GM12878 (cell line): ENCODE measurements around the gene TRIM9. TPM values are rescaled to one million over a fixed set of nuclear protein-coding genes. Genes with fewer than 3 reads are reported as not detected.

Experiments used
- ATAC-seq: fragments of 200-7000 bp; cut with Tn5 transposase; 3 replicates; pipeline ENCODE4 v1.9.1; 2020; ENCODE audit warnings: mild to moderate bottlenecking, moderate library complexity
- BruUV-seq: library from RNA; stranded (reverse); fragments of 400-500 nt; replicated peaks from 2 replicates; lab custom pipeline; 2021; lab: Mats Ljungman, UMichigan
- CTCF ChIA-PET: fragments of 300-600 bp; sonication (Branson Sonifier 250); formaldehyde crosslinking; extraction: SDS; loops from one replicate; lab custom pipeline; 2021; ENCODE audit warnings: inconsistent platforms; lab: Yijun Ruan, JAX
- POLR2A ChIA-PET: fragments of 350-600 bp; formaldehyde crosslinking; extraction: SDS; loops from one replicate; lab custom pipeline; 2021; ENCODE audit warnings: inconsistent platforms; lab: Charles Lee
- RAD21 ChIA-PET: fragments of 300-600 bp; sonication (Branson Sonifier 250); formaldehyde crosslinking; loops from one replicate; lab custom pipeline; 2023; ENCODE audit warnings: antibody characterized with exemption; ENCODE audit not compliant: unreplicated experiment; lab: Charles Lee
- SMC1A ChIA-PET: fragments of 300-600 bp; sonication (Branson Sonifier 250); formaldehyde crosslinking; loops from one replicate; lab custom pipeline; 2023; ENCODE audit not compliant: unreplicated experiment, uncharacterized antibody; lab: Charles Lee
- DNase-seq: peaks from one replicate; pipeline ENCODE4 v3.0.0-alpha.2; 2011; ENCODE audit warnings: low read depth, low spot score
- FAIRE-seq: peaks from 3 replicates; lab custom pipeline; 2011; peaks lifted over from hg19 to GRCh38; lab: Jason Lieb, UNC
- H2AFZ ChIP-seq: 2 replicates; pipeline ENCODE4 v1.6.0; 2011; ENCODE audit warnings: low read depth, low read length, control low read depth; ENCODE audit not compliant: control insufficient read depth
- H3K27ac ChIP-seq: 2 replicates; pipeline ENCODE4 v1.5.1; 2011; ENCODE audit warnings: control low read depth; ENCODE audit not compliant: control insufficient read depth, insufficient read depth
- H3K27me3 ChIP-seq, 2 experiments: replicated peaks in 1 of 2; 2 replicates each; pipeline versions ENCODE4 v1.6.0 to v1.6.1; 2011; ENCODE audit warnings: low read length in 1 of 2; ENCODE audit not compliant: control insufficient read depth in 2 of 2, insufficient read depth in 2 of 2
- H3K36me3 ChIP-seq, 2 experiments: 2 replicates each; pipeline ENCODE4 v1.5.1; 2011; ENCODE audit warnings: low read length in 1 of 2; ENCODE audit not compliant: control insufficient read depth in 2 of 2, insufficient read depth in 2 of 2
- H3K4me1 ChIP-seq: 2 replicates; pipeline ENCODE4 v1.6.1; 2011; ENCODE audit warnings: mild to moderate bottlenecking, low read length, moderate library complexity, mixed read lengths; ENCODE audit not compliant: control insufficient read depth, insufficient read depth
- H3K4me2 ChIP-seq: 2 replicates; pipeline ENCODE4 v1.6.0; 2011; ENCODE audit warnings: control low read depth; ENCODE audit not compliant: control insufficient read depth, insufficient read depth
- H3K4me3 ChIP-seq: fragments of 200-600 bp; sonication (generic); 2 replicates; pipeline ENCODE4 v1.5.1; 2016
- H3K79me2 ChIP-seq: 2 replicates; pipeline ENCODE4 v1.6.0; 2011; ENCODE audit warnings: low read length; ENCODE audit not compliant: control insufficient read depth, insufficient read depth
- H3K9ac ChIP-seq: 2 replicates; pipeline ENCODE4 v1.8.0; 2011; ENCODE audit warnings: low read length, control low read depth, mixed read lengths; ENCODE audit not compliant: control insufficient read depth, insufficient read depth
- H3K9me3 ChIP-seq: replicated peaks from 3 replicates; pipeline ENCODE4 v1.5.1; 2011; ENCODE audit warnings: mild to moderate bottlenecking, low read length; ENCODE audit not compliant: control insufficient read depth, insufficient read depth
- H4K20me1 ChIP-seq: 2 replicates; pipeline ENCODE4 v1.6.0; 2011; ENCODE audit not compliant: control insufficient read depth, insufficient read depth
- ATF2 ChIP-seq: IDR thresholded peaks from 2 replicates; pipeline ENCODE4 v1.6.1; 2012; ENCODE audit warnings: low read length, inconsistent platforms
- BACH1 ChIP-seq: fragments of 450-650 bp; IDR thresholded peaks from 2 replicates; pipeline ENCODE4 v1.6.1; 2017; ENCODE audit warnings: mild to moderate bottlenecking, borderline replicate concordance
- BHLHE40 ChIP-seq, 2 experiments: fragments of 450-650 bp in 1 of 2; IDR thresholded peaks; 2 replicates each; pipeline ENCODE4 v1.6.1; 2011 to 2017; ENCODE audit warnings: low read depth in 2 of 2, borderline replicate concordance in 1 of 2, improper control_type of control experiment in 1 of 2, low read length in 1 of 2, mild to moderate bottlenecking in 1 of 2
- RELA ChIP-seq: fragments of 450-650 bp; IDR thresholded peaks from 2 replicates; pipeline ENCODE4 v1.8.0; 2014; ENCODE audit warnings: borderline replicate concordance; ENCODE audit not compliant: partially characterized antibody
- RUNX3 ChIP-seq: IDR thresholded peaks from 2 replicates; pipeline ENCODE4 v1.6.1; 2012; ENCODE audit warnings: low read length, inconsistent platforms
- YY1 ChIP-seq: IDR thresholded peaks from 2 replicates; pipeline ENCODE4 v1.6.1; 2011; ENCODE audit warnings: low read depth, mild to moderate bottlenecking, low read length
- ZNF384 ChIP-seq: IDR thresholded peaks from 2 replicates; pipeline ENCODE4 v1.6.1; 2012; ENCODE audit warnings: low read depth, mild to moderate bottlenecking, low read length, improper control_type of control experiment, borderline replicate concordance
- WGBS: methylation state at CpG from one replicate; pipeline ENCODE4 v1.1.6; 2016; ENCODE audit warnings: low lambda C conversion rate; ENCODE audit not compliant: insufficient replicate concordance, insufficient coverage; ENCODE audit errors: missing lambda C conversion rate; 5-methylcytosine and 5-hydroxymethylcytosine counted together
- in situ Hi-C: fragments of 300-500 bp; cut with MboI; formaldehyde crosslinking; loops from 9 replicates; pipeline ENCODE4 v1.14.3; 2018; ENCODE audit warnings: mixed read lengths
- intact Hi-C: fragments of 100-400 bp; cut with micrococcal nuclease; formaldehyde crosslinking; loops from one replicate; pipeline ENCODE4 v1.14.2; 2022; ENCODE audit not compliant: unreplicated experiment
- polyA plus RNA-seq, 11 experiments: library from polyadenylated mRNA; depleted of rRNA in 4 of 11; unstranded in 6 of 11; stranded (reverse) in 5 of 11; fragments of >200 nt; fragmentation: Nextera tagmentation in 4 of 11; fragmentation: Illumina TruSeq in 1 of 11; extraction: Ambion mirVana in 4 of 11; extraction: Trizol in 1 of 11; gene quantifications; 1 replicate in 1 of 11; 2 replicates in 10 of 11; pipeline versions ENCODE4 v1.2.1 to v1.2.3, GENCODE V29; 2011 to 2016; ENCODE audit warnings: inconsistent platforms in 2 of 11, missing spikeins in 2 of 11, low read depth in 1 of 11
- total RNA-seq, 4 experiments: library from RNA; depleted of rRNA in 3 of 4; stranded (reverse); fragments of >200 nt in 3 of 4; fragmentation: Illumina TruSeq in 1 of 4; extraction: Trizol in 1 of 4; gene quantifications; 2 replicates each; pipeline versions ENCODE4 v1.2.1 to v1.2.3, GENCODE V29; 2013 to 2021
- TF ChIP-seq, protein P1 (sequence below): IDR thresholded peaks from 2 replicates; pipeline ENCODE4 v1.6.1; 2012; ENCODE audit warnings: low read depth, low read length, improper control_type of control experiment
- TF ChIP-seq, protein P2 (sequence below): IDR thresholded peaks from 2 replicates; pipeline ENCODE4 v1.6.1; 2012; ENCODE audit warnings: low read depth, low read length, improper control_type of control experiment
- TF ChIP-seq, protein P3 (sequence below): IDR thresholded peaks from 2 replicates; pipeline ENCODE4 v1.6.1; 2011; ENCODE audit warnings: borderline replicate concordance, low read depth, mild to moderate bottlenecking, moderate library complexity, low read length; ENCODE audit not compliant: insufficient read depth, poor library complexity, severe bottlenecking

TRIM9 gene
- total and polyA plus RNA-seq, 10 of the 15 experiments (the other 5 are each of a cell fraction or from before 2014, with no cell fraction given): 0.04 to 0.18 (median 0.11) TPM; not detected in 2

GRCh38 chr14:51041108-51041531 lies 53.8 kb downstream of the TRIM9 start:
- intact Hi-C loops (no loop called here), in situ Hi-C loops (no loop called here)
- FAIRE-seq (no peak), ATAC-seq (no peak), DNase-seq (no peak)
- Histone ChIP-seq H2AFZ (no peak overlapping the region), H3K4me1 (no peaks in the 10 kb centered on the region), H4K20me1 (no peaks in the 10 kb centered on the region; the same call in 1 of the 2 replicates), H3K36me3 (no peaks in the 10 kb centered on the region), H3K4me3 (no peak overlapping the region), H3K9me3 (no peaks in the 10 kb centered on the region), H3K79me2 (no peaks in the 10 kb centered on the region), H3K4me2 (no peak overlapping the region), H3K27ac (no peak overlapping the region), H3K27me3 (no peaks in the 10 kb centered on the region), H3K9ac (no peak overlapping the region)
- 52% methylated on average over 5 of the region's 5 CpGs for WGBS
- no peak for TF ChIP-seq ZNF384
- no peak for TF ChIP-seq ATF2
- TF ChIP-seq RELA: no peak
- TF ChIP-seq, protein P1, sequence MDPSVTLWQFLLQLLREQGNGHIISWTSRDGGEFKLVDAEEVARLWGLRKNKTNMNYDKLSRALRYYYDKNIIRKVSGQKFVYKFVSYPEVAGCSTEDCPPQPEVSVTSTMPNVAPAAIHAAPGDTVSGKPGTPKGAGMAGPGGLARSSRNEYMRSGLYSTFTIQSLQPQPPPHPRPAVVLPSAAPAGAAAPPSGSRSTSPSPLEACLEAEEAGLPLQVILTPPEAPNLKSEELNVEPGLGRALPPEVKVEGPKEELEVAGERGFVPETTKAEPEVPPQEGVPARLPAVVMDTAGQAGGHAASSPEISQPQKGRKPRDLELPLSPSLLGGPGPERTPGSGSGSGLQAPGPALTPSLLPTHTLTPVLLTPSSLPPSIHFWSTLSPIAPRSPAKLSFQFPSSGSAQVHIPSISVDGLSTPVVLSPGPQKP: no peak
- no peak for TF ChIP-seq BHLHE40 (IDR thresholded peaks at IDR 0.05; ENCODE audit: borderline replicate concordance in 1 of 2, low read depth in 2 of 2, low read length in 1 of 2)
- TF ChIP-seq, protein P2, sequence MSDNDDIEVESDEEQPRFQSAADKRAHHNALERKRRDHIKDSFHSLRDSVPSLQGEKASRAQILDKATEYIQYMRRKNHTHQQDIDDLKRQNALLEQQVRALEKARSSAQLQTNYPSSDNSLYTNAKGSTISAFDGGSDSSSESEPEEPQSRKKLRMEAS: no peak
- no peak for TF ChIP-seq YY1
- no peak for TF ChIP-seq BACH1
- TF ChIP-seq, protein P3, sequence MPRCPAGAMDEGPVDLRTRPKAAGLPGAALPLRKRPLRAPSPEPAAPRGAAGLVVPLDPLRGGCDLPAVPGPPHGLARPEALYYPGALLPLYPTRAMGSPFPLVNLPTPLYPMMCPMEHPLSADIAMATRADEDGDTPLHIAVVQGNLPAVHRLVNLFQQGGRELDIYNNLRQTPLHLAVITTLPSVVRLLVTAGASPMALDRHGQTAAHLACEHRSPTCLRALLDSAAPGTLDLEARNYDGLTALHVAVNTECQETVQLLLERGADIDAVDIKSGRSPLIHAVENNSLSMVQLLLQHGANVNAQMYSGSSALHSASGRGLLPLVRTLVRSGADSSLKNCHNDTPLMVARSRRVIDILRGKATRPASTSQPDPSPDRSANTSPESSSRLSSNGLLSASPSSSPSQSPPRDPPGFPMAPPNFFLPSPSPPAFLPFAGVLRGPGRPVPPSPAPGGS: no peak
- TF ChIP-seq RUNX3: no peak
- CTCF ChIA-PET: interaction anchor here (0.6 kb wide), 1 partner anchor 14 kb away, joined by 3 read pairs; no protein-coding TSS in a partner anchor
- RAD21 ChIA-PET: no interaction called here
- SMC1A ChIA-PET: interaction anchor here (1.1 kb wide), 1 partner anchor 10 kb away, joined by 3 read pairs; no protein-coding TSS in a partner anchor
- POLR2A ChIA-PET: no interaction called here
- BruUV-seq: no TSS peak
